Stomach (tissue), 9 donors: ENCODE data around the gene NDUFA6. TPM values are rescaled to one million over a fixed set of nuclear protein-coding genes. Genes with fewer than 3 reads are reported as not detected.
"Not testable (repeated sequence)": the region's sequence is repeated elsewhere in the genome, so short reads cannot be mapped to it uniquely, and the experiment has no call there.

Source experiments
- DNase-seq, 2 donors: peaks; one replicate each; pipeline versions ENCODE4 v3.0.0 to v3.0.0-alpha.2; 2013 to 2019
- H3K27ac ChIP-seq, 5 donors: fragments of 200-600 bp in 4 of 5; sonication (generic) in 4 of 5; one replicate each; pipeline ENCODE4 v1.5.1; 2013 to 2019; ENCODE audit warnings: mild to moderate bottlenecking in 1 of 5, moderate library complexity in 1 of 5
- H3K27me3 ChIP-seq, 3 donors: fragments of 200-600 bp; sonication (generic); one replicate each; pipeline ENCODE4 v1.5.1; 2017 to 2019; ENCODE audit warnings: mixed run types in 1 of 3
- H3K36me3 ChIP-seq, 4 donors: fragments of 200-600 bp; sonication (generic); 1 replicate in 3 of 4; 2 replicates in 1 of 4; pipeline ENCODE4 v1.5.1; 2016 to 2019
- H3K4me1 ChIP-seq, 4 donors: fragments of 200-600 bp; sonication (generic); one replicate each; pipeline ENCODE4 v1.5.1; 2016 to 2019
- H3K4me3 ChIP-seq, 4 donors: fragments of 200-600 bp; sonication (generic) in 3 of 4; one replicate each; pipeline ENCODE4 v1.5.1; 2016 to 2019; ENCODE audit warnings: mild to moderate bottlenecking in 1 of 4
- H3K9me3 ChIP-seq, 4 donors: fragments of 200-600 bp; sonication (generic); one replicate each; pipeline ENCODE4 v1.5.1; 2016 to 2019
- CTCF ChIP-seq, 7 experiments: fragments of 450-650 bp in 4 of 7; fragments of 200-600 bp in 3 of 7; sonication (generic) in 3 of 7; IDR thresholded peaks; one replicate each; pipeline ENCODE4 v1.5.1; 2016 to 2019; ENCODE audit warnings: antibody characterized with exemption in 7 of 7, control low read depth in 2 of 7, mild to moderate bottlenecking in 1 of 7
- EP300 ChIP-seq: sonication (generic); formaldehyde crosslinking; IDR thresholded peaks from one replicate; pipeline ENCODE4 v1.6.1; 2017; ENCODE audit warnings: antibody characterized with exemption
- POLR2A ChIP-seq, 4 donors: fragments of 450-650 bp; IDR thresholded peaks; one replicate each; pipeline ENCODE4 v1.6.1; 2016; ENCODE audit warnings: antibody characterized with exemption in 4 of 4, control low read depth in 2 of 4, mild to moderate bottlenecking in 1 of 4, moderate library complexity in 1 of 4
- POLR2AphosphoS5 ChIP-seq, 3 donors: sonication (generic); formaldehyde crosslinking; IDR thresholded peaks; one replicate each; pipeline ENCODE4 v1.6.1; 2016; ENCODE audit warnings: antibody characterized with exemption in 3 of 3
- WGBS, 5 donors: extraction: QIAGEN DNeasy Blood & Tissue Kit in 3 of 5; methylation state at CpG; one replicate each; pipeline versions ENCODE4 v1.1.5 to v1.1.7; 2013 to 2018; 5-methylcytosine and 5-hydroxymethylcytosine counted together
- intact Hi-C: fragments of 100-400 bp; cut with DNase I; formaldehyde crosslinking; loops from one replicate; pipeline ENCODE4 v1.15.1; 2023; ENCODE audit warnings: low total_unique reads
- polyA plus RNA-seq, 3 donors: library from polyadenylated mRNA; stranded (reverse); fragments of 200-250 nt; gene quantifications; one replicate each; pipeline ENCODE4 v1.2.3, GENCODE V29; 2013
- total RNA-seq, 5 donors: library from RNA; depleted of rRNA; stranded (reverse); fragments of >200 nt; gene quantifications; one replicate each; pipeline versions ENCODE4 v1.1.0 to v1.2.3, GENCODE V29; 2014 to 2016
- donor health status: healthy with polysubstance abuse.
- donor health status: Bipolar disorder and iron deficiency.
- donor health status: healthy.

The NDUFA6 gene
- total and polyA plus RNA-seq, 8 donors = 49.4 to 167 (median 63.5) TPM

GRCh38 chr22:42108848-42109247 is 18.3 kb upstream of the NDUFA6 start:
- Histone ChIP-seq H3K4me1 (no peaks in the 10 kb centered on the region), H3K27ac (no peak overlapping the region), H3K9me3 (peaks cover 8 to 13% (median 11%) of the 10 kb centered on the region in 4 donors), H3K36me3 (peaks cover 0 to 15% (median 0%) of the 10 kb centered on the region in 4 donors), H3K4me3 (no peak overlapping the region), H3K27me3 (no peaks in the 10 kb centered on the region)
- 78 to 86% (median 83%) methylated on average over 18 of the region's 18 CpGs for WGBS, 5 donors
- intact Hi-C loops = loop anchor here (10.0 kb wide), 1 partner anchor 326 kb away; the partner anchor contains the start of gene NFAM1
- TF ChIP-seq CTCF (IDR thresholded peaks at IDR 0.05) = no peak
- no peak for TF ChIP-seq POLR2A (IDR thresholded peaks at IDR 0.05)
- TF ChIP-seq POLR2AphosphoS5 (IDR thresholded peaks at IDR 0.05) = no peak
- no peak for TF ChIP-seq EP300
- DNase-seq = no peak

GRCh38 chr22:42104332-42104860 is 13.8 kb upstream of the NDUFA6 start:
- intact Hi-C loops = loop anchor here (10.0 kb wide), 1 partner anchor 330 kb away; the partner anchor contains the start of gene NFAM1
- H3K27me3 ChIP-seq, H3K4me3 ChIP-seq, H3K27ac ChIP-seq, H3K4me1 ChIP-seq, DNase-seq: not testable (repeated sequence)
- WGBS, 5 donors = 90 to 97% (median 93%) methylated on average over 6 of the region's 6 CpGs
- peaks cover 24 to 50% (median 35%) of the 10 kb centered on the region in 4 donors for H3K9me3 ChIP-seq
- peaks cover 0 to 42% (median 0%) of the 10 kb centered on the region in 4 donors for H3K36me3 ChIP-seq

- intact Hi-C loops = loop anchor here (10.0 kb wide), 1 partner anchor 334 kb away; the partner anchor contains the start of gene NFAM1
- WGBS, 5 donors = 93 to 98% (median 97%) methylated on average over 3 of the region's 3 CpGs
- Histone ChIP-seq H3K27ac (no peak overlapping the region), H3K36me3 (peaks cover 0 to 63% (median 5%) of the 10 kb centered on the region in 4 donors), H3K4me1 (no peaks in the 10 kb centered on the region), H3K9me3 (peaks cover 24 to 50% (median 35%) of the 10 kb centered on the region in 4 donors), H3K27me3 (no peaks in the 10 kb centered on the region), H3K4me3 (no peak overlapping the region)
- TF ChIP-seq POLR2AphosphoS5 (IDR thresholded peaks at IDR 0.05) = no peak
- no peak for DNase-seq
Measured at GRCh38 chr22:42101199-42101598, 10.6 kb upstream of the NDUFA6 start.

GRCh38 chr22:42091455-42091782 is 847 bp upstream of the NDUFA6 start:
- intact Hi-C loops = no loop called here
- 22 to 34% (median 27%) methylated on average over 7 of the region's 7 CpGs for WGBS, 5 donors
- TF ChIP-seq POLR2AphosphoS5 (IDR thresholded peaks at IDR 0.05) (no peak), EP300 (no peak), CTCF (IDR thresholded peaks at IDR 0.05) (no peak), POLR2A (IDR thresholded peaks at IDR 0.05) (no peak)
- Histone ChIP-seq H3K4me3 (peak overlapping the region; percentile 77 to 90 (median 84)), H3K9me3 (no peaks in the 10 kb centered on the region), H3K27me3 (no peaks in the 10 kb centered on the region), H3K36me3 (peaks cover 2 to 13% (median 9%) of the 10 kb centered on the region in 4 donors), H3K4me1 (peaks cover 20 to 40% (median 27%) of the 10 kb centered on the region in 4 donors), H3K27ac (peak overlapping the region in 4 of 5 donors; percentile 97 to 99 (median 98))
- no peak for DNase-seq

GRCh38 chr22:42086051-42086450 is 4.5 kb downstream of the NDUFA6 start:
- Histone ChIP-seq H3K36me3 (peaks cover 36 to 57% (median 55%) of the 10 kb centered on the region in 4 donors), H3K9me3 (no peaks in the 10 kb centered on the region), H3K4me1 (peaks cover 17 to 68% (median 34%) of the 10 kb centered on the region in 4 donors), H3K27ac (no peak overlapping the region), H3K27me3 (no peaks in the 10 kb centered on the region), H3K4me3 (no peak overlapping the region)
- 60 to 73% (median 65%) methylated on average over 6 of the region's 6 CpGs for WGBS, 5 donors
- TF ChIP-seq POLR2AphosphoS5 (IDR thresholded peaks at IDR 0.05) (no peak), CTCF (IDR thresholded peaks at IDR 0.05) (no peak), POLR2A (IDR thresholded peaks at IDR 0.05) (no peak), EP300 (no peak)
- intact Hi-C loops = no loop called here
- DNase-seq = no peak
